Measurements from ENCODE around the gene SPOCK1.

DNA sequence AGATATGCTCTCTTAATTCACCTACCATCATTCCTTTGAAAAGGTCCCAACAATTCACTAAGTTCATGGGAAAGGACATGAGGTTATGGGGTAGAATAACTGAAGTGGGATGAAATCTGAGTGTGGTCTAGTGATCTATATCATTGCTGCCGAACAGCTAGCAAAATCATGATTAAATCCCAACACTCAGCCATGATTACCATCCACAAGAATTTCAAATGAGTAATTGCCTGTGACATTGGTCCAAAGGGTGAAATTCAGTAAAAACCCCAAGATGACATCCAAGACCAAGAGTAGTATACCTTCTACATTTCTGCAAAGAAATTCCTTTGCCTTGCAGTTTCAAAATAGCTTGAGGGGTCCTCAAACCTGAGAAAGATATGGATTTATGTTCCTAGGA, 225.6 kb downstream of the SPOCK1 start:
- TF ChIP-seq CTCF (IDR thresholded peaks at IDR 0.05) (no peak), POLR2AphosphoS5 (IDR thresholded peaks at IDR 0.05) (no peak), POLR2A (IDR thresholded peaks at IDR 0.05) (no peak)

All from transverse colon (tissue), 4 donors.